Esophagus squamous epithelium (tissue), 5 donors: ENCODE measurements around the gene SLC34A2. TPM values are rescaled to one million over a fixed set of nuclear protein-coding genes. Genes with fewer than 3 reads are reported as not detected.

ENCODE experiments used
- DNase-seq: peaks from one replicate; lab custom pipeline; 2025; lab: John Stamatoyannopoulos, UW
- H3K27ac ChIP-seq, 4 donors: fragments of 200-600 bp; sonication (generic); one replicate each; pipeline ENCODE4 v1.5.1; 2016 to 2019; ENCODE audit warnings: mild to moderate bottlenecking in 1 of 4
- H3K27me3 ChIP-seq, 4 donors: fragments of 200-600 bp; sonication (generic); 1 replicate in 3 of 4; 2 replicates in 1 of 4; pipeline versions ENCODE4 v1.5.1 to v1.6.0; 2017 to 2021; ENCODE audit warnings: antibody characterized with exemption in 1 of 4
- H3K36me3 ChIP-seq, 3 donors: fragments of 200-600 bp; sonication (generic); one replicate each; pipeline ENCODE4 v1.5.1; 2016 to 2019
- H3K4me1 ChIP-seq, 3 donors: fragments of 200-600 bp; sonication (generic); one replicate each; pipeline ENCODE4 v1.5.1; 2017 to 2019
- H3K4me3 ChIP-seq, 4 donors: fragments of 200-600 bp; sonication (generic); 1 replicate in 3 of 4; 2 replicates in 1 of 4; pipeline ENCODE4 v1.5.1; 2016 to 2019; ENCODE audit warnings: mild to moderate bottlenecking in 2 of 4, moderate library complexity in 1 of 4
- H3K9me3 ChIP-seq, 3 donors: fragments of 200-600 bp; sonication (generic); one replicate each; pipeline ENCODE4 v1.5.1; 2016 to 2019
- CTCF ChIP-seq, 6 experiments: fragments of 450-650 bp in 4 of 6; fragments of 200-600 bp in 2 of 6; sonication (generic) in 2 of 6; IDR thresholded peaks; one replicate each; pipeline ENCODE4 v1.5.1; 2016 to 2019; ENCODE audit warnings: antibody characterized with exemption in 6 of 6, mild to moderate bottlenecking in 4 of 6, moderate library complexity in 4 of 6
- POLR2A ChIP-seq, 4 donors: fragments of 450-650 bp; IDR thresholded peaks; one replicate each; pipeline ENCODE4 v1.6.1; 2017; ENCODE audit warnings: antibody characterized with exemption in 4 of 4, mild to moderate bottlenecking in 4 of 4, moderate library complexity in 3 of 4
- WGBS, 2 donors: methylation state at CpG; one replicate each; pipeline ENCODE4 v1.1.5; 2018; 5-methylcytosine and 5-hydroxymethylcytosine counted together
- intact Hi-C: fragments of 100-400 bp; cut with DNase I; formaldehyde crosslinking; loops from one replicate; pipeline ENCODE4 v1.15.0; 2022
- total RNA-seq, 4 donors: library from RNA; depleted of rRNA; stranded (reverse); fragments of >200 nt; gene quantifications; one replicate each; pipeline ENCODE4 v1.1.0, GENCODE V29; 2016
- donor health status: DM: yes; HTN: yes; CAD: no.

Gene SLC34A2
- total RNA-seq, 4 donors from 2014 or later: 0.15 to 7.9 (median 0.76) TPM; not detected in 1

GRCh38 chr4:25621027-25621930 lies 34.4 kb upstream of the SLC34A2 start:
- intact Hi-C loops: no loop called here
- 38 to 43% methylated on average over 15 of the region's 15 CpGs for WGBS, 2 donors
- TF ChIP-seq POLR2A (IDR thresholded peaks at IDR 0.05): no peak
- no peak for TF ChIP-seq CTCF (IDR thresholded peaks at IDR 0.05)
- Histone ChIP-seq H3K27ac (peak overlapping the region in 1 of 4 donors; percentile 51), H3K9me3 (no peaks in the 10 kb centered on the region), H3K27me3 (peaks cover 0 to 6% (median 0%) of the 10 kb centered on the region in 4 donors), H3K36me3 (no peaks in the 10 kb centered on the region), H3K4me1 (peaks cover 0 to 14% (median 0%) of the 10 kb centered on the region in 3 donors), H3K4me3 (no peak overlapping the region)
- DNase-seq: no peak

- peaks cover 0 to 6% (median 0%) of the 10 kb centered on the region in 4 donors for H3K27me3 ChIP-seq
- intact Hi-C loops: no loop called here
- 24 to 29% methylated on average over 1 of the region's 1 CpG for WGBS, 2 donors
- no peak overlapping the region for H3K4me3 ChIP-seq
- DNase-seq: no peak
- no peaks in the 10 kb centered on the region for H3K36me3 ChIP-seq
- no peak for TF ChIP-seq POLR2A (IDR thresholded peaks at IDR 0.05)
- no peak for TF ChIP-seq CTCF (IDR thresholded peaks at IDR 0.05)
- H3K27ac ChIP-seq: no peak overlapping the region
- H3K4me1 ChIP-seq: peaks cover 0 to 14% (median 0%) of the 10 kb centered on the region in 3 donors
- no peaks in the 10 kb centered on the region for H3K9me3 ChIP-seq
Measured at GRCh38 chr4:25624616-25625015, 31.0 kb upstream of the SLC34A2 start.

GRCh38 chr4:25628451-25628850 lies 27.2 kb upstream of the SLC34A2 start:
- WGBS, 2 donors: 92 to 100% methylated on average over 2 of the region's 2 CpGs
- intact Hi-C loops: no loop called here
- Histone ChIP-seq H3K9me3 (no peaks in the 10 kb centered on the region), H3K27ac (no peak overlapping the region), H3K4me1 (peaks cover 0 to 19% (median 0%) of the 10 kb centered on the region in 3 donors), H3K27me3 (no peaks in the 10 kb centered on the region), H3K36me3 (no peaks in the 10 kb centered on the region), H3K4me3 (no peak overlapping the region)
- no peak for DNase-seq
- TF ChIP-seq POLR2A (IDR thresholded peaks at IDR 0.05) (no peak), CTCF (IDR thresholded peaks at IDR 0.05) (no peak)

GRCh38 chr4:25632135-25632534 lies 23.5 kb upstream of the SLC34A2 start:
- TF ChIP-seq CTCF (IDR thresholded peaks at IDR 0.05) (no peak), POLR2A (IDR thresholded peaks at IDR 0.05) (no peak)
- peak overlapping the region in 1 of 4 donors; percentile 69 for H3K27ac ChIP-seq
- peaks cover 0 to 36% (median 0%) of the 10 kb centered on the region in 3 donors for H3K4me1 ChIP-seq
- H3K27me3 ChIP-seq: no peaks in the 10 kb centered on the region
- DNase-seq: no peak
- no peak overlapping the region for H3K4me3 ChIP-seq
- H3K36me3 ChIP-seq: no peaks in the 10 kb centered on the region
- 22 to 45% methylated on average over 3 to 4 of the region's 4 CpGs for WGBS, 2 donors
- H3K9me3 ChIP-seq: no peaks in the 10 kb centered on the region
- intact Hi-C loops: no loop called here

- H3K36me3 ChIP-seq: no peaks in the 10 kb centered on the region
- TF ChIP-seq CTCF (IDR thresholded peaks at IDR 0.05) (no peak), POLR2A (IDR thresholded peaks at IDR 0.05) (no peak)
- intact Hi-C loops: no loop called here
- peaks cover 0 to 36% (median 0%) of the 10 kb centered on the region in 3 donors for H3K4me1 ChIP-seq
- H3K4me3 ChIP-seq: no peak overlapping the region
- no peak for DNase-seq
- no peaks in the 10 kb centered on the region for H3K27me3 ChIP-seq
- 71 to 77% methylated on average over 4 of the region's 4 CpGs for WGBS, 2 donors
- peak overlapping the region in 1 of 4 donors; percentile 69 for H3K27ac ChIP-seq
- H3K9me3 ChIP-seq: no peaks in the 10 kb centered on the region
Measured at GRCh38 chr4:25633541-25633940, 22.1 kb upstream of the SLC34A2 start.
